H9 (cell line): ENCODE results near the gene WDFY1. TPM values are rescaled to one million over a fixed set of nuclear protein-coding genes. Genes with fewer than 3 reads are reported as not detected.

Experiments used
- DNase-seq: peaks from one replicate; pipeline ENCODE4 v3.0.0-alpha.2; 2017
- H2AFZ ChIP-seq: one replicate; pipeline ENCODE4 v1.6.1; 2013; ENCODE audit warnings: mild to moderate bottlenecking, low read length, control low read depth, moderate library complexity
- H2AK5ac ChIP-seq: 2 replicates; pipeline ENCODE4 v1.6.1; 2013; ENCODE audit warnings: low read length, control low read depth, mixed read lengths; ENCODE audit not compliant: insufficient read length
- H2BK120ac ChIP-seq: one replicate; pipeline ENCODE4 v1.6.1; 2013; ENCODE audit warnings: low read depth, mild to moderate bottlenecking, low read length, control low read depth, inconsistent platforms; ENCODE audit not compliant: poor library complexity, severe bottlenecking
- H2BK12ac ChIP-seq: 2 replicates; pipeline ENCODE4 v1.6.1; 2013; ENCODE audit warnings: low read length, control low read depth, mixed read lengths, low read depth; ENCODE audit not compliant: insufficient read length
- H2BK15ac ChIP-seq: 2 replicates; pipeline ENCODE4 v1.6.1; 2013; ENCODE audit warnings: low read depth, low read length, control low read depth
- H2BK20ac ChIP-seq: one replicate; pipeline ENCODE4 v1.6.1; 2013; ENCODE audit warnings: low read depth, mild to moderate bottlenecking, low read length, control low read depth, inconsistent platforms; ENCODE audit not compliant: poor library complexity, severe bottlenecking
- H2BK5ac ChIP-seq: 2 replicates; pipeline ENCODE4 v1.6.1; 2013; ENCODE audit warnings: low read length, control low read depth, mixed read lengths; ENCODE audit not compliant: insufficient read length
- H3K14ac ChIP-seq: 2 replicates; pipeline ENCODE4 v1.6.1; 2013; ENCODE audit warnings: low read length, control low read depth; ENCODE audit not compliant: insufficient read depth
- H3K18ac ChIP-seq: 2 replicates; pipeline ENCODE4 v1.6.1; 2013; ENCODE audit warnings: low read depth, mild to moderate bottlenecking, mixed read lengths, low read length, control low read depth; ENCODE audit not compliant: insufficient read length
- H3K23ac ChIP-seq: 2 replicates; pipeline ENCODE4 v1.6.1; 2013; ENCODE audit warnings: low read length, control low read depth, mixed read lengths, low read depth; ENCODE audit not compliant: insufficient read length
- H3K23me2 ChIP-seq: 2 replicates; pipeline ENCODE4 v1.6.1; 2013; ENCODE audit warnings: low read depth, mild to moderate bottlenecking, mixed read lengths, low read length, control low read depth; ENCODE audit not compliant: insufficient read length, poor library complexity, severe bottlenecking
- H3K27ac ChIP-seq: 2 replicates; pipeline ENCODE4 v1.5.1; 2013; ENCODE audit warnings: low read length, control low read depth, mixed read lengths, low read depth; ENCODE audit not compliant: insufficient read length
- H3K27me3 ChIP-seq: 2 replicates; pipeline ENCODE4 v1.6.1; 2013; ENCODE audit warnings: low read length, control low read depth, inconsistent platforms; ENCODE audit not compliant: insufficient read depth
- H3K4ac ChIP-seq: 2 replicates; pipeline ENCODE4 v1.6.1; 2013; ENCODE audit warnings: low read depth, mild to moderate bottlenecking, control low read depth, inconsistent platforms, low read length, moderate library complexity
- H3K4me1 ChIP-seq: 2 replicates; pipeline ENCODE4 v1.6.1; 2013; ENCODE audit warnings: low read length, control low read depth, inconsistent platforms; ENCODE audit not compliant: insufficient read depth
- H3K4me2 ChIP-seq: 2 replicates; pipeline ENCODE4 v1.6.1; 2013; ENCODE audit warnings: low read length, control low read depth, mixed read lengths; ENCODE audit not compliant: insufficient read length, insufficient read depth
- H3K56ac ChIP-seq: 2 replicates; pipeline ENCODE4 v1.6.1; 2013; ENCODE audit warnings: low read depth, mild to moderate bottlenecking, mixed read lengths, low read length, control low read depth; ENCODE audit not compliant: insufficient read length
- H3K79me1 ChIP-seq: 2 replicates; pipeline ENCODE4 v1.6.1; 2013; ENCODE audit warnings: low read depth, mild to moderate bottlenecking, moderate library complexity, low read length, control low read depth, inconsistent platforms; ENCODE audit not compliant: insufficient read depth, poor library complexity, severe bottlenecking
- H3K79me2 ChIP-seq: 2 replicates; pipeline ENCODE4 v1.6.1; 2013; ENCODE audit warnings: low read length, control low read depth, inconsistent platforms; ENCODE audit not compliant: insufficient read depth
- H3K9ac ChIP-seq: 2 replicates; pipeline ENCODE4 v1.6.1; 2013; ENCODE audit warnings: low read length, control low read depth, mixed read lengths; ENCODE audit not compliant: insufficient read length; ENCODE audit errors: extremely low read depth
- H3K9me3 ChIP-seq: one replicate; pipeline ENCODE4 v1.6.1; 2013; ENCODE audit warnings: low read depth, low read length, inconsistent platforms; ENCODE audit not compliant: control insufficient read depth
- H3T11ph ChIP-seq: one replicate; pipeline ENCODE4 v1.6.1; 2013; ENCODE audit warnings: mild to moderate bottlenecking, low read length, control low read depth, inconsistent platforms
- H4K20me1 ChIP-seq: one replicate; pipeline ENCODE4 v1.6.1; 2013; ENCODE audit not compliant: control insufficient read depth, insufficient read length, insufficient read depth
- H4K5ac ChIP-seq: 2 replicates; pipeline ENCODE4 v1.6.1; 2013; ENCODE audit warnings: low read depth, mild to moderate bottlenecking, mixed read lengths, low read length, control low read depth; ENCODE audit not compliant: insufficient read length
- H4K8ac ChIP-seq: replicated peaks from 2 replicates; pipeline ENCODE4 v1.6.1; 2013; ENCODE audit warnings: low read length, control low read depth, mixed read lengths, low read depth; ENCODE audit not compliant: insufficient read length
- H4K91ac ChIP-seq: 2 replicates; pipeline ENCODE4 v1.6.1; 2013; ENCODE audit warnings: low read depth, mild to moderate bottlenecking, moderate library complexity, mixed read lengths, low read length, control low read depth; ENCODE audit not compliant: insufficient read length
- H3K27ac Mint-ChIP-seq, 3 experiments: 2 replicates in 2 of 3; 3 replicates in 1 of 3; pipeline ENCODE4 v1.8.0; 2020 to 2021; ENCODE audit warnings: mixed read lengths in 3 of 3, mild to moderate bottlenecking in 1 of 3, moderate library complexity in 1 of 3
- H3K27me3 Mint-ChIP-seq: 2 replicates; pipeline ENCODE4 v1.8.0; 2021; ENCODE audit warnings: low read depth, mild to moderate bottlenecking, moderate library complexity, mixed read lengths
- H3K36me3 Mint-ChIP-seq, 3 experiments: 2 replicates in 2 of 3; 3 replicates in 1 of 3; pipeline ENCODE4 v1.8.0; 2020 to 2021; ENCODE audit warnings: low read depth in 3 of 3, mixed read lengths in 3 of 3; ENCODE audit not compliant: insufficient read depth in 1 of 3
- H3K4me1 Mint-ChIP-seq, 2 experiments: 2 replicates each; pipeline ENCODE4 v1.8.0; 2020; ENCODE audit warnings: mixed read lengths in 2 of 2
- H3K4me3 Mint-ChIP-seq, 2 experiments: 2 replicates in 1 of 2; 3 replicates in 1 of 2; pipeline ENCODE4 v1.8.0; 2020 to 2021; ENCODE audit warnings: mild to moderate bottlenecking in 2 of 2, mixed read lengths in 2 of 2, moderate library complexity in 1 of 2
- H3K9me3 Mint-ChIP-seq, 2 experiments: 2 replicates in 1 of 2; 3 replicates in 1 of 2; pipeline ENCODE4 v1.8.0; 2020; ENCODE audit warnings: mild to moderate bottlenecking in 2 of 2, mixed read lengths in 2 of 2, moderate library complexity in 1 of 2
- WGBS: extraction: QIAGEN DNeasy Blood & Tissue Kit; methylation state at CpG from one replicate; pipeline ENCODE4 v1.1.7; 2013; ENCODE audit warnings: missing lambda C conversion rate, low lambda C conversion rate, mixed read lengths; ENCODE audit not compliant: insufficient read length; ENCODE audit errors: extremely low coverage; 5-methylcytosine and 5-hydroxymethylcytosine counted together
- total RNA-seq: library from RNA; stranded (reverse); gene quantifications from 2 replicates; pipeline ENCODE4 v1.2.1, GENCODE V29; 2021
- TF ChIP-seq, protein P1 (sequence below): fragments of 200-600 bp; sonication (generic); conservative IDR thresholded peaks from 3 replicates; pipeline ENCODE4 v1.8.0; 2021; ENCODE audit warnings: antibody characterized with exemption, mild to moderate bottlenecking

WDFY1 gene
- total RNA-seq, 1 experiment from 2014 or later: 54.1 TPM

DNA sequence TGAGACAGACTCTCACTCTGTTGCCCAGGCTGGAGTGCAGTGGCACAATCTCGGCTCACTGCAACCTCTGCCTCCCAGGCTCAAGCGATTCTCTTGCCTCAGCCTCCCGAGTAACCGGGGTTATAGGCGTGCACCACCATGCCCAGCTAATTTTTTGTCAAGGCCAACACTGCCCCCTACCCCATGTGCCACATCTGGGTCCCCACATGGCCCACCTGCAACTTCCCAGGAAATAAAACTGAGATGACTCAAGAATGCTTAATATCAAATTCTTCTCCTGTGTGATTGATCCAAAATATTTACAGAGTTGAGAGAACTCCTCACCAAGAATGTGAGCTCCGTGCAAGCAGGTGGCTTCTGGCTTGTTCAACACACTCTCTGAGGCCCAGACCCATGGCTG lies 116.8 kb downstream of the WDFY1 start:
- no peak overlapping the region for H4K91ac ChIP-seq
- H3K9ac ChIP-seq: no peak overlapping the region
- peaks cover 2% of the 10 kb centered on the region; the same call in 1 of the 2 replicates for H3K79me2 ChIP-seq
- Mint-ChIP-seq H3K4me3 (no peak overlapping the region), H3K36me3 (no peaks in the 10 kb centered on the region; a peak in 1 of 7 replicates), H3K9me3 (no peaks in the 10 kb centered on the region), H3K27me3 (no peaks in the 10 kb centered on the region), H3K27ac (no peak overlapping the region), H3K4me1 (peaks cover 11 to 15% of the 10 kb centered on the region in 2 experiments)
- H3K4ac ChIP-seq: no peak overlapping the region
- H3T11ph ChIP-seq: no peak overlapping the region
- no CpG with 5 or more reads among the region's 6 CpGs for WGBS
- no peak overlapping the region for H3K27ac ChIP-seq
- H3K4me2 ChIP-seq: no peak overlapping the region
- no peaks in the 10 kb centered on the region for H4K20me1 ChIP-seq
- DNase-seq: no peak
- H2BK20ac ChIP-seq: no peak overlapping the region
- no peaks in the 10 kb centered on the region for H3K23me2 ChIP-seq
- H2BK120ac ChIP-seq: no peak overlapping the region
- H4K8ac ChIP-seq: no peak overlapping the region
- H3K9me3 ChIP-seq: no peaks in the 10 kb centered on the region
- no peak overlapping the region for H4K5ac ChIP-seq
- no peak overlapping the region for H2BK15ac ChIP-seq
- no peak overlapping the region for H2AFZ ChIP-seq
- H2BK5ac ChIP-seq: no peak overlapping the region
- no peak overlapping the region for H3K14ac ChIP-seq
- H3K56ac ChIP-seq: no peak overlapping the region
- TF ChIP-seq, protein P1, sequence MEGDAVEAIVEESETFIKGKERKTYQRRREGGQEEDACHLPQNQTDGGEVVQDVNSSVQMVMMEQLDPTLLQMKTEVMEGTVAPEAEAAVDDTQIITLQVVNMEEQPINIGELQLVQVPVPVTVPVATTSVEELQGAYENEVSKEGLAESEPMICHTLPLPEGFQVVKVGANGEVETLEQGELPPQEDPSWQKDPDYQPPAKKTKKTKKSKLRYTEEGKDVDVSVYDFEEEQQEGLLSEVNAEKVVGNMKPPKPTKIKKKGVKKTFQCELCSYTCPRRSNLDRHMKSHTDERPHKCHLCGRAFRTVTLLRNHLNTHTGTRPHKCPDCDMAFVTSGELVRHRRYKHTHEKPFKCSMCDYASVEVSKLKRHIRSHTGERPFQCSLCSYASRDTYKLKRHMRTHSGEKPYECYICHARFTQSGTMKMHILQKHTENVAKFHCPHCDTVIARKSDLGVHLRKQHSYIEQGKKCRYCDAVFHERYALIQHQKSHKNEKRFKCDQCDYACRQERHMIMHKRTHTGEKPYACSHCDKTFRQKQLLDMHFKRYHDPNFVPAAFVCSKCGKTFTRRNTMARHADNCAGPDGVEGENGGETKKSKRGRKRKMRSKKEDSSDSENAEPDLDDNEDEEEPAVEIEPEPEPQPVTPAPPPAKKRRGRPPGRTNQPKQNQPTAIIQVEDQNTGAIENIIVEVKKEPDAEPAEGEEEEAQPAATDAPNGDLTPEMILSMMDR: peak; percentile 28; the same call in 1 of the 3 replicates
- H3K27me3 ChIP-seq: no peaks in the 10 kb centered on the region
- H3K18ac ChIP-seq: no peak overlapping the region
- H3K23ac ChIP-seq: no peak overlapping the region
- peaks cover 6% of the 10 kb centered on the region; the same call in 1 of the 2 replicates for H3K4me1 ChIP-seq
- no peaks in the 10 kb centered on the region for H3K79me1 ChIP-seq
- no peak overlapping the region for H2AK5ac ChIP-seq
- H2BK12ac ChIP-seq: no peak overlapping the region
